Uterus (tissue), 2 donors: Measurements from ENCODE around the gene PKP4.

ENCODE experiments used
- POLR2A ChIP-seq, 2 donors: fragments of 450-650 bp; IDR thresholded peaks; one replicate each; pipeline ENCODE4 v1.6.1; 2016; ENCODE audit warnings: antibody characterized with exemption in 2 of 2, mild to moderate bottlenecking in 1 of 2, moderate library complexity in 1 of 2
- TF ChIP-seq, protein P1 (sequence below), 4 experiments: fragments of 200-600 bp in 2 of 4; fragments of 450-650 bp in 2 of 4; sonication (generic) in 2 of 4; IDR thresholded peaks; one replicate each; pipeline ENCODE4 v1.5.1; 2016 to 2019; ENCODE audit warnings: antibody characterized with exemption in 4 of 4, mild to moderate bottlenecking in 2 of 4, moderate library complexity in 1 of 4

DNA sequence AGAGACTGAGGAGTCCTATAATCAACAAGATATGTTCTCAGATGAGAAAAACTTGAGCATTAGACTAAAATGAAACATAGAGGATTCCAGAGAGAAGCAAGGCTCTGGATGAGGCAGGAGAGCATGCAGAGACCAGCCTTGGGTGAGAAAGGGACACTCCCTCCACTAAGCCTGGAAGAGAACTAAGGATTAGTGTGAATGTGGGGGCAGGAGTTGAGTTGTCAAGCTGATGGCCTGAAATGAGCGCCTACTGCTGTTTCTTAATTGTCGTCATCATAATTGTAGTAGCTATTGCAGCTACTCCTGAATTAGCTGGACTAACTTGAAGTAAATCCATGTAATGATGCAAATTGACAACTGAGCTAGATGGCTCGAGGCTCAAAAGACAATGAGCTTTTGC lies 114.1 kb downstream of the PKP4 start:
- TF ChIP-seq, protein P1, sequence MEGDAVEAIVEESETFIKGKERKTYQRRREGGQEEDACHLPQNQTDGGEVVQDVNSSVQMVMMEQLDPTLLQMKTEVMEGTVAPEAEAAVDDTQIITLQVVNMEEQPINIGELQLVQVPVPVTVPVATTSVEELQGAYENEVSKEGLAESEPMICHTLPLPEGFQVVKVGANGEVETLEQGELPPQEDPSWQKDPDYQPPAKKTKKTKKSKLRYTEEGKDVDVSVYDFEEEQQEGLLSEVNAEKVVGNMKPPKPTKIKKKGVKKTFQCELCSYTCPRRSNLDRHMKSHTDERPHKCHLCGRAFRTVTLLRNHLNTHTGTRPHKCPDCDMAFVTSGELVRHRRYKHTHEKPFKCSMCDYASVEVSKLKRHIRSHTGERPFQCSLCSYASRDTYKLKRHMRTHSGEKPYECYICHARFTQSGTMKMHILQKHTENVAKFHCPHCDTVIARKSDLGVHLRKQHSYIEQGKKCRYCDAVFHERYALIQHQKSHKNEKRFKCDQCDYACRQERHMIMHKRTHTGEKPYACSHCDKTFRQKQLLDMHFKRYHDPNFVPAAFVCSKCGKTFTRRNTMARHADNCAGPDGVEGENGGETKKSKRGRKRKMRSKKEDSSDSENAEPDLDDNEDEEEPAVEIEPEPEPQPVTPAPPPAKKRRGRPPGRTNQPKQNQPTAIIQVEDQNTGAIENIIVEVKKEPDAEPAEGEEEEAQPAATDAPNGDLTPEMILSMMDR (IDR thresholded peaks at IDR 0.05) = no peak
- TF ChIP-seq POLR2A (IDR thresholded peaks at IDR 0.05) = no peak
